ENCODE data around the gene CDT1.

DNA sequence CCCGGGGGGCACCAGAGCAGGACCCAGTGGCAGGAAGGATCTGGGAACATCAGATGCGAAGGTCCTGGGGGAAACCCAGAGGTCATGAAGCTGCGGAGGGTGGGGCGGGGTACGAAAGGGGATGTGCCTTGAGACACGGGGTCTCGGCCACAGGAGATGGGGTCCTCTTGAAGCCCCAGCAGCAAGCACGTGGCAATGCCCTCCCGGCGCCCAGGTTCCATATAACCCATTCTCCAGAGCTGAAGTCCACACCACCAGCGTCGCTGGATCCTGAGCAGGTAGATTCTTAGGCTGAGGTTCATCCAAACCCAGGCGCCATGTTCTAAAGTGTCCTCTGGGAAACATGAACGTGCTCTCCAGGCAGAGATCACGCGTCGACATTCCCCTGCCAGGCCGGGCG, 39.5 kb upstream of the CDT1 start:
- TF ChIP-seq CTCF (IDR thresholded peaks at IDR 0.05) (no peak), POLR2A (IDR thresholded peaks at IDR 0.05) (no peak), EP300 (IDR thresholded peaks at IDR 0.05) (no peak)

All from tibial nerve (tissue), 4 donors.